GM15510 (cell line): Measurements from ENCODE around the gene LRRC7.

Experiments
- POLR2A ChIP-seq: IDR thresholded peaks from 3 replicates; pipeline ENCODE4 v1.6.1; 2011; ENCODE audit warnings: borderline replicate concordance; ENCODE audit not compliant: insufficient read length; ENCODE audit errors: extremely low read depth

LRRC7 gene

GRCh38 chr1:69567652-69568420, at the start of gene LRRC7:
Gene LRRC7, plus strand, starts transcription at chr1:69567922. Its CDS starts 718 bp downstream, at chr1:69568640.
- TF ChIP-seq POLR2A, result no peak

- TF ChIP-seq POLR2A, result no peak
These were observed 48.7 kb upstream of the LRRC7 start for GRCh38 chr1:69519006-69519405.

GRCh38 chr1:69520326-69520725, 47.4 kb upstream of the LRRC7 start:
- no peak for TF ChIP-seq POLR2A

- TF ChIP-seq POLR2A, result no peak
These were observed 44.7 kb upstream of the LRRC7 start for GRCh38 chr1:69523032-69523431.

GRCh38 chr1:69523461-69523860, 44.3 kb upstream of the LRRC7 start:
- no peak for TF ChIP-seq POLR2A

- TF ChIP-seq POLR2A, result no peak
These were observed 43.7 kb upstream of the LRRC7 start for GRCh38 chr1:69524015-69524414.

- TF ChIP-seq POLR2A, result no peak
These were observed 40.4 kb upstream of the LRRC7 start for GRCh38 chr1:69527273-69527672.

- TF ChIP-seq POLR2A, result no peak
These were observed 39.3 kb upstream of the LRRC7 start for GRCh38 chr1:69528376-69528775.

- no peak for TF ChIP-seq POLR2A
These were observed 34.4 kb upstream of the LRRC7 start for GRCh38 chr1:69533343-69533742.

GRCh38 chr1:69534829-69535228, 32.9 kb upstream of the LRRC7 start:
- TF ChIP-seq POLR2A, result no peak

GRCh38 chr1:69535490-69535889, 32.2 kb upstream of the LRRC7 start:
- TF ChIP-seq POLR2A, result no peak

- TF ChIP-seq POLR2A, result no peak
These were observed 27.7 kb upstream of the LRRC7 start for GRCh38 chr1:69540052-69540451.

- no peak for TF ChIP-seq POLR2A
These were observed 16.0 kb upstream of the LRRC7 start for GRCh38 chr1:69551476-69552324.

GRCh38 chr1:69553726-69554125, 14.0 kb upstream of the LRRC7 start:
- no peak for TF ChIP-seq POLR2A

GRCh38 chr1:69568421-69569174, 876 bp downstream of the LRRC7 start:
- TF ChIP-seq POLR2A, result no peak
